HG03558 (cell line): ENCODE data around the gene PRKN.
"Not testable (repeated sequence)": the region's sequence is repeated elsewhere in the genome, so short reads cannot be mapped to it uniquely, and the experiment has no call there.

ENCODE experiments used
- ATAC-seq: cut with Tn5 transposase; IDR thresholded peaks from one replicate; pipeline ENCODE4 v1.9.1; 2021; ENCODE audit warnings: moderate number of reproducible peaks; ENCODE audit not compliant: unreplicated experiment; ENCODE audit errors: extremely low read depth

Gene PRKN

GRCh38 chr6:162403031-162403430 is 324.5 kb downstream of the PRKN start:
- no peak for ATAC-seq

GRCh38 chr6:162395181-162395580 is 332.4 kb downstream of the PRKN start:
- no peak for ATAC-seq

GRCh38 chr6:162390961-162391811 is 336.4 kb downstream of the PRKN start:
- ATAC-seq = not testable (repeated sequence)

- no peak for ATAC-seq
These were observed 338.1 kb downstream of the PRKN start for GRCh38 chr6:162389343-162390085.

GRCh38 chr6:162388383-162388777 is 339.2 kb downstream of the PRKN start:
- no peak for ATAC-seq

GRCh38 chr6:162387718-162388382 is 339.7 kb downstream of the PRKN start:
- no peak for ATAC-seq

GRCh38 chr6:162385980-162386379 is 341.6 kb downstream of the PRKN start:
- no peak for ATAC-seq

- no peak for ATAC-seq
These were observed 347.7 kb downstream of the PRKN start for GRCh38 chr6:162379757-162380409.

GRCh38 chr6:162377735-162378134 is 349.8 kb downstream of the PRKN start:
- ATAC-seq = no peak

- no peak for ATAC-seq
These were observed 353.7 kb downstream of the PRKN start for GRCh38 chr6:162373868-162374267.

- ATAC-seq = no peak
These were observed 354.4 kb downstream of the PRKN start for GRCh38 chr6:162373192-162373591.

- ATAC-seq = no peak
These were observed 355.5 kb downstream of the PRKN start for GRCh38 chr6:162372106-162372505.

- ATAC-seq = no peak
These were observed 356.4 kb downstream of the PRKN start for GRCh38 chr6:162371121-162371520.

- ATAC-seq = no peak
These were observed 358.5 kb downstream of the PRKN start for GRCh38 chr6:162369091-162369490.

GRCh38 chr6:162364488-162364887 is 363.1 kb downstream of the PRKN start:
- no peak for ATAC-seq

GRCh38 chr6:162363757-162364156 is 363.8 kb downstream of the PRKN start:
- no peak for ATAC-seq

GRCh38 chr6:162360901-162361567 is 366.5 kb downstream of the PRKN start:
- no peak for ATAC-seq

GRCh38 chr6:162358625-162359024 is 368.9 kb downstream of the PRKN start:
- no peak for ATAC-seq

GRCh38 chr6:162345051-162345511 is 382.5 kb downstream of the PRKN start:
- ATAC-seq = no peak

- no peak for ATAC-seq
These were observed 382.9 kb downstream of the PRKN start for GRCh38 chr6:162344646-162345010.
